Astrocyte (in vitro differentiated cells and primary cell): ENCODE results near the gene ELFN2. TPM values are rescaled to one million over a fixed set of nuclear protein-coding genes. Genes with fewer than 3 reads are reported as not detected.

ENCODE experiments used
- DNase-seq: peaks from one replicate; pipeline ENCODE4 v3.0.0-alpha.2; 2010; ENCODE audit warnings: low read depth
- FAIRE-seq: peaks from 2 replicates; lab custom pipeline; 2011; peaks lifted over from hg19 to GRCh38; lab: Jason Lieb, UNC
- H2AFZ ChIP-seq: 2 replicates; pipeline ENCODE4 v1.6.0; 2012; ENCODE audit warnings: low read depth, low read length, inconsistent platforms
- H3K27ac ChIP-seq: 2 replicates; pipeline ENCODE4 v1.5.1; 2011; ENCODE audit warnings: low read depth, low read length, inconsistent platforms
- H3K27me3 ChIP-seq: 2 replicates; pipeline ENCODE4 v1.6.0; 2011; ENCODE audit warnings: low read length, inconsistent platforms; ENCODE audit not compliant: insufficient read depth
- H3K36me3 ChIP-seq: 2 replicates; pipeline ENCODE4 v1.5.1; 2011; ENCODE audit warnings: low read length, inconsistent platforms; ENCODE audit not compliant: insufficient read depth
- H3K4me1 ChIP-seq: 2 replicates; pipeline ENCODE4 v1.5.1; 2011; ENCODE audit warnings: low read length, inconsistent platforms; ENCODE audit not compliant: insufficient read depth
- H3K4me2 ChIP-seq: 2 replicates; pipeline ENCODE4 v1.6.0; 2012; ENCODE audit warnings: low read length, inconsistent platforms
- H3K4me3 ChIP-seq: 2 replicates; pipeline ENCODE4 v1.5.1; 2011; ENCODE audit warnings: low read depth, mild to moderate bottlenecking, low read length, inconsistent platforms; ENCODE audit not compliant: insufficient read depth
- H3K79me2 ChIP-seq: 2 replicates; pipeline ENCODE4 v1.6.0; 2012; ENCODE audit warnings: mild to moderate bottlenecking, low read length, inconsistent platforms; ENCODE audit not compliant: insufficient read depth
- H3K9ac ChIP-seq: 2 replicates; pipeline ENCODE4 v1.6.0; 2012; ENCODE audit warnings: mild to moderate bottlenecking, low read length, inconsistent platforms
- H3K9me3 ChIP-seq: 2 replicates; pipeline ENCODE4 v1.5.1; 2012; ENCODE audit warnings: low read depth, mild to moderate bottlenecking, low read length, inconsistent platforms; ENCODE audit not compliant: insufficient read depth
- H4K20me1 ChIP-seq: 2 replicates; pipeline ENCODE4 v1.6.0; 2012; ENCODE audit warnings: low read length, inconsistent platforms; ENCODE audit not compliant: insufficient read depth
- H3K27ac Mint-ChIP-seq: one replicate; pipeline ENCODE4 v1.8.0; 2021; ENCODE audit warnings: mild to moderate bottlenecking, mixed read lengths; ENCODE audit not compliant: unreplicated experiment
- H3K27me3 Mint-ChIP-seq: one replicate; pipeline ENCODE4 v1.8.0; 2021; ENCODE audit warnings: low read depth, mixed read lengths; ENCODE audit not compliant: unreplicated experiment
- H3K36me3 Mint-ChIP-seq: one replicate; pipeline ENCODE4 v1.8.0; 2021; ENCODE audit warnings: low read depth, mixed read lengths; ENCODE audit not compliant: unreplicated experiment
- H3K4me1 Mint-ChIP-seq: one replicate; pipeline ENCODE4 v1.8.0; 2021; ENCODE audit warnings: low read depth, mixed read lengths; ENCODE audit not compliant: unreplicated experiment
- H3K4me3 Mint-ChIP-seq: one replicate; pipeline ENCODE4 v1.8.0; 2021; ENCODE audit warnings: mild to moderate bottlenecking, moderate library complexity, mixed read lengths; ENCODE audit not compliant: unreplicated experiment
- H3K9me3 Mint-ChIP-seq: one replicate; pipeline ENCODE4 v1.8.0; 2021; ENCODE audit warnings: mild to moderate bottlenecking, mixed read lengths; ENCODE audit not compliant: unreplicated experiment
- CTCF ChIP-seq: IDR thresholded peaks from 2 replicates; pipeline ENCODE4 v1.5.1; 2011; ENCODE audit warnings: low read depth, mild to moderate bottlenecking, inconsistent platforms, low read length, moderate library complexity; ENCODE audit not compliant: insufficient read depth
- EZH2 ChIP-seq: IDR thresholded peaks from 2 replicates; pipeline ENCODE4 v1.6.1; 2012; ENCODE audit warnings: mild to moderate bottlenecking, low read length, inconsistent platforms; ENCODE audit not compliant: insufficient read depth
- total RNA-seq: library from RNA; stranded (reverse); gene quantifications from 2 replicates; pipeline ENCODE4 v1.2.1, GENCODE V29; 2021

Gene ELFN2
- total RNA-seq, 1 donor from 2014 or later: 2.8 TPM

GRCh38 chr22:37442537-37442936 is 15.3 kb upstream of the ELFN2 start:
- peak; percentile 51 for DNase-seq

GRCh38 chr22:37442135-37442534 is 14.9 kb upstream of the ELFN2 start:
- H3K27me3 ChIP-seq: no peaks in the 10 kb centered on the region
- H2AFZ ChIP-seq: no peak overlapping the region
- FAIRE-seq (no peak), DNase-seq (no peak)
- H3K4me1 Mint-ChIP-seq: no peaks in the 10 kb centered on the region
- TF ChIP-seq CTCF (no peak), EZH2 (no peak)
- H3K36me3 ChIP-seq: no peaks in the 10 kb centered on the region
- peaks cover 15% of the 10 kb centered on the region for H3K27me3 Mint-ChIP-seq
- peaks cover 7% of the 10 kb centered on the region for H3K9me3 Mint-ChIP-seq
- H3K4me3 Mint-ChIP-seq: no peak overlapping the region
- no peak overlapping the region for H3K4me3 ChIP-seq
- H3K27ac Mint-ChIP-seq: no peak overlapping the region
- H3K79me2 ChIP-seq: no peaks in the 10 kb centered on the region
- no peak overlapping the region for H3K27ac ChIP-seq
- no peaks in the 10 kb centered on the region for H4K20me1 ChIP-seq
- H3K9ac ChIP-seq: no peak overlapping the region
- H3K4me2 ChIP-seq: no peak overlapping the region
- no peaks in the 10 kb centered on the region for H3K4me1 ChIP-seq
- peaks cover 6% of the 10 kb centered on the region for H3K9me3 ChIP-seq
- H3K36me3 Mint-ChIP-seq: peaks cover 4% of the 10 kb centered on the region

More at GRCh38 chr22:37442537-37442936, 15.3 kb upstream of the ELFN2 start:
- Mint-ChIP-seq H3K4me1 (no peaks in the 10 kb centered on the region), H3K4me3 (no peak overlapping the region), H3K27me3 (peaks cover 16% of the 10 kb centered on the region), H3K9me3 (peaks cover 7% of the 10 kb centered on the region), H3K27ac (no peak overlapping the region), H3K36me3 (peaks cover 2% of the 10 kb centered on the region)
- Histone ChIP-seq H3K4me1 (no peaks in the 10 kb centered on the region), H2AFZ (no peak overlapping the region), H3K4me3 (no peak overlapping the region), H3K4me2 (peak overlapping the region; percentile 40), H4K20me1 (no peaks in the 10 kb centered on the region), H3K36me3 (no peaks in the 10 kb centered on the region), H3K27me3 (no peaks in the 10 kb centered on the region), H3K9me3 (peaks cover 6% of the 10 kb centered on the region), H3K79me2 (no peaks in the 10 kb centered on the region), H3K27ac (no peak overlapping the region), H3K9ac (no peak overlapping the region)
- TF ChIP-seq CTCF (no peak), EZH2 (no peak)
- FAIRE-seq: no peak

GRCh38 chr22:37440875-37441274 is 13.6 kb upstream of the ELFN2 start:
- no peak overlapping the region for H3K27ac Mint-ChIP-seq
- FAIRE-seq: no peak
- no peak overlapping the region for H3K27ac ChIP-seq

More at GRCh38 chr22:37440875-37441274, 13.6 kb upstream of the ELFN2 start:
- H3K79me2 ChIP-seq: no peaks in the 10 kb centered on the region
- no peak overlapping the region for H3K4me3 ChIP-seq
- H3K9ac ChIP-seq: no peak overlapping the region
- no peak overlapping the region for H2AFZ ChIP-seq
- no peak for DNase-seq
- TF ChIP-seq EZH2: no peak
- no peak for TF ChIP-seq CTCF
- no peak overlapping the region for H3K4me2 ChIP-seq
- Mint-ChIP-seq H3K36me3 (peaks cover 4% of the 10 kb centered on the region), H3K9me3 (peaks cover 7% of the 10 kb centered on the region), H3K27me3 (peaks cover 16% of the 10 kb centered on the region), H3K4me1 (no peaks in the 10 kb centered on the region), H3K4me3 (no peak overlapping the region)
- peaks cover 6% of the 10 kb centered on the region for H3K9me3 ChIP-seq
- no peaks in the 10 kb centered on the region for H3K27me3 ChIP-seq
- no peaks in the 10 kb centered on the region for H3K4me1 ChIP-seq
- H4K20me1 ChIP-seq: no peaks in the 10 kb centered on the region
- H3K36me3 ChIP-seq: no peaks in the 10 kb centered on the region
